Natural killer cell (primary cell): ENCODE results near the gene DDX23. TPM values are rescaled to one million over a fixed set of nuclear protein-coding genes. Genes with fewer than 3 reads are reported as not detected.

ENCODE experiments used
- ATAC-seq, 3 donors: fragments of 150-1000 bp in 2 of 3; fragments of 200-7000 bp in 1 of 3; cut with Tn5 transposase; 1 replicate in 1 of 3; 2 replicates in 2 of 3; pipeline ENCODE4 v1.10.0; 2021; ENCODE audit warnings: mild to moderate bottlenecking in 2 of 3, moderate library complexity in 2 of 3
- DNase-seq, 2 donors: peaks; one replicate each; pipeline versions ENCODE4 v3.0.0 to v3.0.0-alpha.2; 2013 to 2021; ENCODE audit warnings: mixed read lengths in 1 of 2
- H3K27ac ChIP-seq: one replicate; pipeline ENCODE4 v1.5.1; 2013; ENCODE audit warnings: mild to moderate bottlenecking, low read length
- H3K27me3 ChIP-seq: one replicate; pipeline ENCODE4 v1.6.1; 2013; ENCODE audit warnings: low read length; ENCODE audit not compliant: control insufficient read depth, insufficient read depth
- H3K36me3 ChIP-seq: one replicate; pipeline ENCODE4 v1.6.1; 2013; ENCODE audit warnings: low read length; ENCODE audit not compliant: control insufficient read depth, insufficient read depth
- H3K4me1 ChIP-seq: one replicate; pipeline ENCODE4 v1.6.1; 2013; ENCODE audit warnings: low read length; ENCODE audit not compliant: control insufficient read depth, insufficient read depth
- H3K4me3 ChIP-seq: one replicate; pipeline ENCODE4 v1.5.1; 2013; ENCODE audit warnings: low read length
- H3K9me3 ChIP-seq: one replicate; pipeline ENCODE4 v1.6.1; 2013; ENCODE audit warnings: low read length; ENCODE audit not compliant: control insufficient read depth, insufficient read depth
- H3K27ac Mint-ChIP-seq, 2 donors: one replicate each; pipeline ENCODE4 v1.8.0; 2022; ENCODE audit warnings: mild to moderate bottlenecking in 2 of 2, mixed read lengths in 2 of 2, moderate library complexity in 1 of 2
- H3K27me3 Mint-ChIP-seq, 2 donors: one replicate each; pipeline ENCODE4 v1.8.0; 2022; ENCODE audit warnings: low read depth in 2 of 2, mixed read lengths in 2 of 2
- H3K36me3 Mint-ChIP-seq: one replicate; pipeline ENCODE4 v1.8.0; 2022; ENCODE audit warnings: mixed read lengths
- H3K4me1 Mint-ChIP-seq, 2 donors: one replicate each; pipeline ENCODE4 v1.8.0; 2022; ENCODE audit warnings: mixed read lengths in 2 of 2
- H3K4me3 Mint-ChIP-seq: one replicate; pipeline ENCODE4 v1.8.0; 2022; ENCODE audit warnings: mild to moderate bottlenecking, moderate library complexity, mixed read lengths
- H3K9me3 Mint-ChIP-seq, 2 donors: one replicate each; pipeline ENCODE4 v1.8.0; 2022; ENCODE audit warnings: mixed read lengths in 2 of 2
- CTCF ChIP-seq: fragments of 200-600 bp; IDR thresholded peaks from one replicate; pipeline ENCODE4 v1.8.0; 2022; ENCODE audit warnings: antibody characterized with exemption
- WGBS: methylation state at CpG from one replicate; pipeline ENCODE4 v1.1.7; 2013; ENCODE audit warnings: missing lambda C conversion rate; ENCODE audit not compliant: insufficient coverage; 5-methylcytosine and 5-hydroxymethylcytosine counted together
- intact Hi-C: fragments of 100-400 bp; cut with micrococcal nuclease; formaldehyde crosslinking; loops from one replicate; pipeline ENCODE4 v1.14.2; 2022
- total RNA-seq, 4 donors: library from RNA; stranded (reverse); fragments of 120-200 nt in 1 of 4; gene quantifications; one replicate each; pipeline versions ENCODE4 v1.2.3 to v1.2.4, GENCODE V29; 2013 to 2022

Gene DDX23
- total RNA-seq, 3 donors from 2014 or later (not counting 1 experiment from before 2014, with no cell fraction given), result 96.0 to 123 (median 104) TPM

- intact Hi-C loops, result no loop called here
- no peak overlapping the region for H3K4me3 Mint-ChIP-seq
- H3K36me3 Mint-ChIP-seq, result no peaks in the 10 kb centered on the region
- ATAC-seq (no peak), DNase-seq (no peak)
- Histone ChIP-seq H3K27ac (no peak overlapping the region), H3K27me3 (no peaks in the 10 kb centered on the region), H3K4me3 (no peak overlapping the region), H3K36me3 (no peaks in the 10 kb centered on the region), H3K9me3 (no peaks in the 10 kb centered on the region), H3K4me1 (no peaks in the 10 kb centered on the region)
- no peaks in the 10 kb centered on the region for H3K9me3 Mint-ChIP-seq
- no peak for TF ChIP-seq CTCF
- H3K27ac Mint-ChIP-seq, result no peak overlapping the region
- H3K27me3 Mint-ChIP-seq, result no peaks in the 10 kb centered on the region
- H3K4me1 Mint-ChIP-seq, result peaks cover 13 to 15% of the 10 kb centered on the region in 2 donors
- 82% methylated on average over 2 of the region's 3 CpGs for WGBS
These were observed 44.0 kb downstream of the DDX23 start for GRCh38 chr12:48807981-48808380.

- Mint-ChIP-seq H3K4me1 (peaks cover 13 to 15% of the 10 kb centered on the region in 2 donors), H3K27ac (no peak overlapping the region), H3K4me3 (no peak overlapping the region), H3K36me3 (no peaks in the 10 kb centered on the region), H3K27me3 (no peaks in the 10 kb centered on the region), H3K9me3 (no peaks in the 10 kb centered on the region)
- Histone ChIP-seq H3K9me3 (no peaks in the 10 kb centered on the region), H3K36me3 (no peaks in the 10 kb centered on the region), H3K27ac (no peak overlapping the region), H3K4me3 (no peak overlapping the region), H3K4me1 (no peaks in the 10 kb centered on the region), H3K27me3 (no peaks in the 10 kb centered on the region)
- DNase-seq, result no peak
- intact Hi-C loops, result no loop called here
- WGBS, result no CpG with 5 or more reads among the region's 1 CpG
- ATAC-seq, result peak in 2 of 3 donors; percentile 34 to 51
- TF ChIP-seq CTCF, result no peak
These were observed 48.3 kb downstream of the DDX23 start for GRCh38 chr12:48803675-48804074.

GRCh38 chr12:48800971-48801370 lies 51.0 kb downstream of the DDX23 start:
- H3K27ac Mint-ChIP-seq, result no peak overlapping the region
- Histone ChIP-seq H3K36me3 (no peaks in the 10 kb centered on the region), H3K9me3 (no peaks in the 10 kb centered on the region), H3K4me1 (peaks cover under 1% of the 10 kb centered on the region), H3K27ac (no peak overlapping the region), H3K4me3 (no peak overlapping the region), H3K27me3 (no peaks in the 10 kb centered on the region)
- intact Hi-C loops, result no loop called here
- 81% methylated on average over 14 of the region's 14 CpGs for WGBS
- H3K9me3 Mint-ChIP-seq, result no peaks in the 10 kb centered on the region
- no peak for TF ChIP-seq CTCF
- ATAC-seq (no peak), DNase-seq (no peak)
- H3K36me3 Mint-ChIP-seq, result no peaks in the 10 kb centered on the region
- H3K4me3 Mint-ChIP-seq, result no peak overlapping the region
- peaks cover 9% of the 10 kb centered on the region in 2 donors for H3K4me1 Mint-ChIP-seq
- H3K27me3 Mint-ChIP-seq, result no peaks in the 10 kb centered on the region

- no peak overlapping the region for H3K27ac Mint-ChIP-seq
- no peaks in the 10 kb centered on the region for H3K27me3 ChIP-seq
- H3K4me3 Mint-ChIP-seq, result no peak overlapping the region
- H3K9me3 ChIP-seq, result no peaks in the 10 kb centered on the region
- no peaks in the 10 kb centered on the region for H3K36me3 Mint-ChIP-seq
- H3K9me3 Mint-ChIP-seq, result no peaks in the 10 kb centered on the region
- no peak overlapping the region for H3K27ac ChIP-seq
- intact Hi-C loops, result no loop called here
- no peak for DNase-seq
- WGBS, result 93% methylated on average over 14 of the region's 14 CpGs
- no peak for ATAC-seq
- TF ChIP-seq CTCF, result no peak
- H3K4me3 ChIP-seq, result no peak overlapping the region
- H3K27me3 Mint-ChIP-seq, result no peaks in the 10 kb centered on the region
- peaks cover 12 to 13% of the 10 kb centered on the region in 2 donors for H3K4me1 Mint-ChIP-seq
- peaks cover 4% of the 10 kb centered on the region for H3K4me1 ChIP-seq
- H3K36me3 ChIP-seq, result no peaks in the 10 kb centered on the region
These were observed 51.5 kb downstream of the DDX23 start for GRCh38 chr12:48800457-48800856.
